Measurements from ENCODE around the gene CDC7. TPM values are rescaled to one million over a fixed set of nuclear protein-coding genes. Genes with fewer than 3 reads are reported as not detected.

The CDC7 gene
- total RNA-seq, 4 donors from 2014 or later, result 0.71 to 2.8 (median 1.1) TPM

DNA sequence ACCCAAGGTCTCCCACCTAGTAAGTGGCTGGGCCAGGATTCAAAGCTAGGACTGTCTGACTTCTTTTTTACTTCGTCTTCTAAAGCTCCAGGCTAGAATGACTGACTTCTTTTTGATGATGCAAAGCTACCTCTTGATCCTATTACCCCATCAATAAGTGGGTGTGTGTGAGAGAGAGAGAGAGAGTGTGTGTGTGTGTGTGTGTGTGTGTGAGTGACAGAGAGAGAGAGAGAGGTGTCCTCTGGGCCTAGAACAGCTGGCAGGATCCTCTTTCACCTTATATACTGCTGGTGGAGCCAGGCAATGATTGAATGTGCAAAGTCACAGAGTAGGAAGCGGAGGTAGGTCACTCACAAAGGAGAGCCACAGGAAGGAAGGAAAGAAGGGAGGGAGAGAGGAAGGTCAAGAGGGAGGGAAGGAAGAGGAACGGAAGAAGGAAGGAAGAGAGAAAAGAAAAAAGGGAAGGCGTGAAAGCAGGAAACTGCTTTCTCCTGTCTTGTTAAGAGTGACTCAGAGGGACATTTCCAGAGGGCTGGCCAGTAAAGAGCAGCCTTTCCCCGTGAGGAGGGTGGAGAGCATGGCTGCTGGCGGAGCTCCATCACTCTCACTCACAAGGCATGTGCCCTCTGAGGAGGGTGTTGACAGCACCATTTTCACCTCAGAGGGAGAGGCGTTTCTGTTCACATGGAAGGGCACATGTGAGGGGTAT, 68.9 kb downstream of the CDC7 start:
- intact Hi-C loops (cut with DNase I), result no loop called here
- no peak for TF ChIP-seq EP300 (IDR thresholded peaks at IDR 0.05)
- peak; percentile 84 to 85 for TF ChIP-seq POLR2AphosphoS5 (IDR thresholded peaks at IDR 0.05)
- no peak for TF ChIP-seq POLR2A (IDR thresholded peaks at IDR 0.05; ENCODE audit: low read depth)
- TF ChIP-seq, protein P1, sequence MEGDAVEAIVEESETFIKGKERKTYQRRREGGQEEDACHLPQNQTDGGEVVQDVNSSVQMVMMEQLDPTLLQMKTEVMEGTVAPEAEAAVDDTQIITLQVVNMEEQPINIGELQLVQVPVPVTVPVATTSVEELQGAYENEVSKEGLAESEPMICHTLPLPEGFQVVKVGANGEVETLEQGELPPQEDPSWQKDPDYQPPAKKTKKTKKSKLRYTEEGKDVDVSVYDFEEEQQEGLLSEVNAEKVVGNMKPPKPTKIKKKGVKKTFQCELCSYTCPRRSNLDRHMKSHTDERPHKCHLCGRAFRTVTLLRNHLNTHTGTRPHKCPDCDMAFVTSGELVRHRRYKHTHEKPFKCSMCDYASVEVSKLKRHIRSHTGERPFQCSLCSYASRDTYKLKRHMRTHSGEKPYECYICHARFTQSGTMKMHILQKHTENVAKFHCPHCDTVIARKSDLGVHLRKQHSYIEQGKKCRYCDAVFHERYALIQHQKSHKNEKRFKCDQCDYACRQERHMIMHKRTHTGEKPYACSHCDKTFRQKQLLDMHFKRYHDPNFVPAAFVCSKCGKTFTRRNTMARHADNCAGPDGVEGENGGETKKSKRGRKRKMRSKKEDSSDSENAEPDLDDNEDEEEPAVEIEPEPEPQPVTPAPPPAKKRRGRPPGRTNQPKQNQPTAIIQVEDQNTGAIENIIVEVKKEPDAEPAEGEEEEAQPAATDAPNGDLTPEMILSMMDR (IDR thresholded peaks at IDR 0.05), result peak in 1 of 3 experiments; percentile 9
- Histone ChIP-seq H3K27me3 (no peaks in the 10 kb centered on the region), H3K4me1 (peaks cover 28 to 54% (median 38%) of the 10 kb centered on the region in 4 donors), H3K4me3 (no peak overlapping the region), H3K36me3 (no peaks in the 10 kb centered on the region), H3K9me3 (no peaks in the 10 kb centered on the region), H3K27ac (replicated peaks in 1 of 4) (peak overlapping the region; percentile 78 to 80 (median 79))
- WGBS, result 27% methylated on average over 7 of the region's 7 CpGs
- peak; percentile 94 for DNase-seq (ENCODE audit: extremely low spot score)

DNA sequence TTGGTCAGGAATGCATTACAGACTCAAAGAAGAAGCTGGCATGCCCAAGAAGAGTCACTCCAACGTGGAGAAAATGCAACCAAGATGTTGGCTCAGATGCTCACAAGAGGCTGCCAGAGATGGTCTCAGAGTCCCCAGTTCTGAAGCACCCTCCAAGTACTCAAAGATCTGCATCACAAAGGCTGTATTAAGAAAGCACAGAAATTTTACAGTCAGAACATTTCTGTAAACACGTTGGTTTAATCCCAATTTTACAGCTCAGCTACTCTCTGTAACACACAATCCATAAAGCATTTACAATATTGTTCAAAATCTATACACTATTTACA, 69.4 kb downstream of the CDC7 start:
- H3K27ac ChIP-seq (replicated peaks in 1 of 4), result peak overlapping the region; percentile 78 to 80 (median 79)
- no peak for DNase-seq (ENCODE audit: extremely low spot score)
- peaks cover 28 to 57% (median 38%) of the 10 kb centered on the region in 4 donors for H3K4me1 ChIP-seq
- H3K4me3 ChIP-seq, result no peak overlapping the region
- H3K27me3 ChIP-seq, result no peaks in the 10 kb centered on the region
- no peaks in the 10 kb centered on the region for H3K9me3 ChIP-seq
- WGBS, result 26% methylated on average over 2 of the region's 2 CpGs
- intact Hi-C loops (cut with DNase I), result no loop called here
- no peaks in the 10 kb centered on the region for H3K36me3 ChIP-seq
- TF ChIP-seq POLR2AphosphoS5 (IDR thresholded peaks at IDR 0.05), result no peak
- no peak for TF ChIP-seq POLR2A (IDR thresholded peaks at IDR 0.05; ENCODE audit: low read depth)
- no peak for TF ChIP-seq EP300 (IDR thresholded peaks at IDR 0.05)
- TF ChIP-seq, protein P1 (IDR thresholded peaks at IDR 0.05), result no peak

DNA sequence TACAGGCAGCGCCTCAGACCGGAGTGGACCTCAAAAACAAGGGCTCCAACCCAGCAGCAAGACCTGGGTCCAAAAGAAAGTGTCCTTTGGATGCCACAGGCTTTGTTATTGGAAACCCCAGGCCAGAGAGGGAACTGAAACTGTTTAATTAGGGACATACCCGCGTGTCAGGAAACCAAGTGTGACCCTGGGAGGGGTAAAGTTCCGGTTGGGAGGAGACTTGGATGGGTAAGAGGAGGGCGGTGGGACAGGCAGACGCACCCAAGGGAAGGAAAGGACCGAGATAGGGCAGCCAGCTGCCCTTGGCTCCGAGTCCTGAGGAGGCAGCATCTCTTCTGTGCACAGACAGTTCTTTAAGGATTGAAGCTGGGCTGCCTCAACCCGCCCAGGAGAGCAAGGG, 71.4 kb downstream of the CDC7 start:
- peak; percentile 89 for DNase-seq (ENCODE audit: extremely low spot score)
- H3K9me3 ChIP-seq, result no peaks in the 10 kb centered on the region
- intact Hi-C loops (cut with DNase I), result no loop called here
- TF ChIP-seq POLR2A (IDR thresholded peaks at IDR 0.05; ENCODE audit: low read depth) (no peak), EP300 (IDR thresholded peaks at IDR 0.05) (no peak), POLR2AphosphoS5 (IDR thresholded peaks at IDR 0.05) (no peak)
- TF ChIP-seq, protein P1 (IDR thresholded peaks at IDR 0.05), result no peak
- H3K4me3 ChIP-seq, result no peak overlapping the region
- peaks cover 33 to 65% (median 53%) of the 10 kb centered on the region in 4 donors for H3K4me1 ChIP-seq
- no peaks in the 10 kb centered on the region for H3K36me3 ChIP-seq
- whole genome bisulfite sequencing, result 70% methylated on average over 10 of the region's 10 CpGs
- no peaks in the 10 kb centered on the region for H3K27me3 ChIP-seq
- peak overlapping the region; percentile 78 to 80 (median 79) for H3K27ac ChIP-seq (replicated peaks in 1 of 4)

Other genes with a start within 250 kb of the CDC7 start
- 1 to 10 TPM in 3 of 4 donors, under 1 TPM in 1; 0.42 to 2.2 (median 1.5) TPM for gene HFM1, start 96.0 kb upstream of the CDC7 start, total RNA-seq

All from esophagus muscularis mucosa (tissue), 4 donors.